Panc1 (cell line): Measurements from ENCODE around the gene MAP3K13.

Source experiments
- POLR2AphosphoS5 ChIP-seq: IDR thresholded peaks from 2 replicates; pipeline ENCODE4 v1.6.1; 2012; ENCODE audit warnings: mild to moderate bottlenecking, low read depth, low read length, moderate library complexity
- SIN3A ChIP-seq: IDR thresholded peaks from 2 replicates; pipeline ENCODE4 v1.6.1; 2012; ENCODE audit warnings: low read depth, mild to moderate bottlenecking, low read length, moderate library complexity, borderline replicate concordance; ENCODE audit not compliant: insufficient read depth
- TF ChIP-seq, protein P1 (sequence below): fragments of 450-650 bp; IDR thresholded peaks from 2 replicates; pipeline ENCODE4 v1.5.1; 2017; ENCODE audit warnings: mild to moderate bottlenecking

DNA sequence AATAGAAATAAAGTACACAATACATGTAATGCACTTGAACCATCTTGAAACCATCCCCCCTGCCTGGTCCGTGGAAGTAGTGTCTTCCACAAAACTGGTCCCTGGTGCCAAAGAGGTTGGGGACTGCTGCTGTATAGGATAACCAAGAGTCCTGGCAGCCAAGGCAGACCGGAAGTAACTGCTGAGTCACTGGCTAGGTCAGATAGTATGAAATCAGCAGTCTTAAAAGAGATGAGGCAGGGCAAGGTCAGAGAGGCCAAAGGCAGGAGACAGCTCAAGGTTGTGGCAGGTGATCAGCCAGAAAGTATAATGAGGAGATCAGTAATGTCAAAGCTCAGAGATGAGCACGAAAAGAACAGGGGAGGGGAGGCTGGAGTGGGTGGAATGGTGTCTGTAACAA is 60.2 kb downstream of the MAP3K13 start:
- TF ChIP-seq POLR2AphosphoS5 (no peak), SIN3A (no peak)
- TF ChIP-seq, protein P1, sequence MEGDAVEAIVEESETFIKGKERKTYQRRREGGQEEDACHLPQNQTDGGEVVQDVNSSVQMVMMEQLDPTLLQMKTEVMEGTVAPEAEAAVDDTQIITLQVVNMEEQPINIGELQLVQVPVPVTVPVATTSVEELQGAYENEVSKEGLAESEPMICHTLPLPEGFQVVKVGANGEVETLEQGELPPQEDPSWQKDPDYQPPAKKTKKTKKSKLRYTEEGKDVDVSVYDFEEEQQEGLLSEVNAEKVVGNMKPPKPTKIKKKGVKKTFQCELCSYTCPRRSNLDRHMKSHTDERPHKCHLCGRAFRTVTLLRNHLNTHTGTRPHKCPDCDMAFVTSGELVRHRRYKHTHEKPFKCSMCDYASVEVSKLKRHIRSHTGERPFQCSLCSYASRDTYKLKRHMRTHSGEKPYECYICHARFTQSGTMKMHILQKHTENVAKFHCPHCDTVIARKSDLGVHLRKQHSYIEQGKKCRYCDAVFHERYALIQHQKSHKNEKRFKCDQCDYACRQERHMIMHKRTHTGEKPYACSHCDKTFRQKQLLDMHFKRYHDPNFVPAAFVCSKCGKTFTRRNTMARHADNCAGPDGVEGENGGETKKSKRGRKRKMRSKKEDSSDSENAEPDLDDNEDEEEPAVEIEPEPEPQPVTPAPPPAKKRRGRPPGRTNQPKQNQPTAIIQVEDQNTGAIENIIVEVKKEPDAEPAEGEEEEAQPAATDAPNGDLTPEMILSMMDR = no peak
